HG02623 (cell line): ENCODE results near the gene NAGPA.
"Not testable (repeated sequence)": the region's sequence is repeated elsewhere in the genome, so short reads cannot be mapped to it uniquely, and the experiment has no call there.

Source experiments
- ATAC-seq: cut with Tn5 transposase; IDR thresholded peaks from one replicate; pipeline ENCODE4 v1.9.1; 2021; ENCODE audit warnings: moderate library complexity; ENCODE audit not compliant: unreplicated experiment

Gene NAGPA

GRCh38 chr16:5062790-5063765, 29.3 kb upstream of the NAGPA start:
- ATAC-seq = no peak

DNA sequence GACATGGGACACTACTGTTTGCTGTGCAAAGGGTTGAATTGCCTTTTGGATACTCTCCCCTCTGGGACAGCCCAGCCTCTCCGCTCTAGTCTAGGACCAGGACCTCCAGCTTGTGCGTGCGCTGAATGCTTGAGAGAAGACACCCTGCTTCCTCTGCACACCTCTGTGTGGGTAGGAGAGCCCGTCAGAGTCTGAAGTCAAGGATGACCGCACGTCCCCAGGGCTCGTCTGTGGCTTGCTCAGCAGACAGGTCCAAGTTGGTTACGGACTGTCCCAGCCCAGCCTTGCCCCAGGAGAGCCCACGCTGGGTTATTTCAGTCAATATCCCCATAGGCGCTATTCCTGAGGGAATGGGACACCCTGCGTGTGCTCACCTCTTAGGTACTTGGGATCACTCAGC, 28.3 kb upstream of the NAGPA start:
- ATAC-seq = no peak

- ATAC-seq = no peak
These were observed 26.4 kb upstream of the NAGPA start for GRCh38 chr16:5060073-5060641.

GRCh38 chr16:5059386-5060072, 25.8 kb upstream of the NAGPA start:
- no peak for ATAC-seq

DNA sequence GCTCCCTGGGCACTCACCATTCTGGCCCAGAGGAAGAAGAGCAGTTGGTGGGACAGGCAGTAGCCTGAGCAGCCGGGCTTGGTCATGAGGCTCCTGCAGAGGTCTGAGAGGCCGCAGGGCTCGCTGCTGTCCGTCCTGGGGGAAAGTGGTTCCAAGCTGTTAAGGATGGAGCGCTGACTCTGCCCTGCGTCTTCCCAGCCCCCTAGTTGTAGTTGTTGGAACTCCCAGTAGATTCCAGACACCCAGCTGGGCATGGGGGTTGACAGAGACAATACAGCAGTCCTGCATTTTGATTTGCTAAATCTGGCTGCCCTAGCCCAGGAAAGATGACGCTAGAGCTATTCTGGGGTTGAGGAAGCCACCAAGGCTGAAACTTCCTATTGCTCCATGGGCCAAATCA, 24.7 kb upstream of the NAGPA start:
- ATAC-seq = no peak

- ATAC-seq = no peak
These were observed 22.6 kb upstream of the NAGPA start for GRCh38 chr16:5056352-5056751.

- no peak for ATAC-seq
These were observed 21.4 kb upstream of the NAGPA start for GRCh38 chr16:5054876-5055865.

DNA sequence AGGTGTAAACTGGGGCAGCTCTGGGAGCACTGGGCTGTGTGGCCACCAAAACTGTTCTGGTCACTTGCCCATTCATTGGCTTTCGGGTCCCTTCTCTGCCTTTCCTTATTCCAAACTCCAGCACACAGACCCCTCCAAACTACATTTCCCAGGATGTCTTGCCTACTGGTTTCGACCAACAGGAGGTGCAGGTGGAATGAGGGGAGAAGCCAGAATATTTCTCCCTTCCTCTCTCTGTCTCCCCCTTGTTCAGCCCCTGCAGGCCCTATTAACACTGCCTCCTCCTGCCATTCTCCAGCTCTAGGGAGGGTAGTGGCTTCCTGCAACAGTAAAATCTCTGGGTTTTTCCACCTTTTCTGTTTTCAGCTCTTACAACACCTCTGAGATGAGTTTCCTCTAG, 13.2 kb upstream of the NAGPA start:
- no peak for ATAC-seq

DNA sequence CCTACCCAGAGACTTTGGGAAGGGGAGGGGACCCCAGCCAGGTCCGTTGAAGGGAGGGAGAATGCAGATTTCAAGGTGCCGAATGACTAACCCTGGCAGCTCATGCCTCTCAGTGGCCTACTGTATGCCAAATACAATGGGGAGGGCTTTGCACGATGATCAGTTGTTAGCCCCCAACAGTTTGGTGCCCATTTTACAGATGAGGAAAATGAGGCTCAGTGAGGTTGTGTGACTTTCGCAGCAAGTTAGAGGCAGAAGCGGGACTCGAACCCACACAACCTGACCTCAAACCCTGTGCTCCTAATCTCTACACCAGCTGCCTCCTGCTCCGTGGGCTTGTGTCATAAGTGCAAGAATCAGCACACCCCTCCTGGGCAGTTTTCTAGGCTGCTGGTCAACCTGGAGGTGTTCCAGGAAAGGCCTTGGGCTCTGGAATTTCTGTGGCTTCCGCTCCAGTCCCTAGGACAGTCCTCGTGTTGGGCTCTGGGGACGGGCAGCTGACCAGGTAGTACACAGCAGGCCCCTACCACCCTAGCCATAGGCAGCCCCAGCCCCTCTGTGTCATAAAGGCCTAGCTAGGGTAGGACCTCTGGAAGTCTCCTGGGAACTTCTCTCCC, 11.9 kb upstream of the NAGPA start:
- ATAC-seq = no peak

DNA sequence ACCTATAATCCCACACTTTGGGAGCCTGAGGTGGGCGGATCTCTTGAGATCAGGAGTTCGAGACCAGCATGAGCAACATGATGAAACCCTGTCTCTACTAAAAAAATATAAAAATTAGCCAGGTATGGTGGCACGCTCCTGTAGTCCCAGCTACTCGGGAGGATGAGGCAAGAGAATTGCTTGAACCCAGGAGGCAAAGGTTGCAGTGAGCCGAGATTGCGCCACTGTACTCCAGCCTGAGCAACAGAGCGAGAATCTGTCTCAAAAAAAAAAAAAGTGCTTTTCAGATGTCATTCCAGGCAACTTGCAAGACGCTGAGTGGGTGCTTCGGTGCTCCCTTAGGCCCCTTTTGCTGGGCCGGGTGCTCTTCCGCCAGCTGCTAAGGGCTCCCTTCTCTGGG, 10.8 kb upstream of the NAGPA start:
- ATAC-seq = not testable (repeated sequence)

DNA sequence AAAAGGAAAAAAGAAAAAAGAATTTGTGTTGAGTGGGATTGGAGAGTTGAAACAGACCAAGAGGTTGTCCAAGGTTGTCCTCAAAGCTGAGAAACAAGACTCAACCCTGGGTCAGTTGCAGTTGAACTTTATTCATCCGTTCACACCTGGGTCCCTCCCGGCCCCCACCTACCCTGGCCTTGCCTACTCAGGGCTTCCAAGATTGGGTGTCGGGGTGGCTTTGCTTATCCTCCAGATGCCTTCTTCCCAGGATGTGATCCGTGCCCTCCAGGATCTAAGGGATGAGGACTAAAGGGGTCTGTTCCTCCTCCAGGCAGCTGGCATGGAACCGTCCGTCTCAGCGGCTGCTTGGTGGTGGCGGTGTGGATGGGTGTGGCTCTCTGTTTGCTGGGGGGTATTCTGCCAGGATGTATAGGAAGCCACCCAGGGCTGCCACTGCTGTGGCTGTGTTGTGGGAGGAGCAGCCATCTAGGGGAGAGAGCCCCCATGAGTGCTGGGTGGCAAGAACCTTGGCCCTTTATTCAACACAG, 10.3 kb upstream of the NAGPA start:
- no peak for ATAC-seq

- ATAC-seq = no peak
These were observed 8.9 kb upstream of the NAGPA start for GRCh38 chr16:5042574-5043171.

GRCh38 chr16:5041600-5042133, 7.9 kb upstream of the NAGPA start:
- no peak for ATAC-seq

DNA sequence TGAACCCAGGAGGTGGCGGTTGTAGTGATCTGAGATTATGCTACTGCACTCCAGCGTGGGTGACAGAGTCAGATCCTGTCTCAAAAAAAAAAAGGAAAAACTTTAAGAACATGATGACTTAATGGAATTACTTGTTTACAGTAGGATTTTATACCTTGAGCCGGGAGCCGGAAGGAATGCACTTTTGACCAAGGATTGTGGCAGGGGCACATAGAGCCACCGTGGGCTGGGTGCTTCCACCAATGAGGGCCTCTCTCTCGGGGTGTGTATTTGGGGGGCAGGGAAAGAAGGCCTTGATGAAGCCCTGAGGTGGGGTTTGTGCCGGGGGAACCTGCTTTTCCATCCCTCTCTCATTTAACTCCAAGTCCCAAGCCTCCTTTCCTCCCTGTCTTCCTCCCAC, 6.7 kb upstream of the NAGPA start:
- ATAC-seq = no peak

DNA sequence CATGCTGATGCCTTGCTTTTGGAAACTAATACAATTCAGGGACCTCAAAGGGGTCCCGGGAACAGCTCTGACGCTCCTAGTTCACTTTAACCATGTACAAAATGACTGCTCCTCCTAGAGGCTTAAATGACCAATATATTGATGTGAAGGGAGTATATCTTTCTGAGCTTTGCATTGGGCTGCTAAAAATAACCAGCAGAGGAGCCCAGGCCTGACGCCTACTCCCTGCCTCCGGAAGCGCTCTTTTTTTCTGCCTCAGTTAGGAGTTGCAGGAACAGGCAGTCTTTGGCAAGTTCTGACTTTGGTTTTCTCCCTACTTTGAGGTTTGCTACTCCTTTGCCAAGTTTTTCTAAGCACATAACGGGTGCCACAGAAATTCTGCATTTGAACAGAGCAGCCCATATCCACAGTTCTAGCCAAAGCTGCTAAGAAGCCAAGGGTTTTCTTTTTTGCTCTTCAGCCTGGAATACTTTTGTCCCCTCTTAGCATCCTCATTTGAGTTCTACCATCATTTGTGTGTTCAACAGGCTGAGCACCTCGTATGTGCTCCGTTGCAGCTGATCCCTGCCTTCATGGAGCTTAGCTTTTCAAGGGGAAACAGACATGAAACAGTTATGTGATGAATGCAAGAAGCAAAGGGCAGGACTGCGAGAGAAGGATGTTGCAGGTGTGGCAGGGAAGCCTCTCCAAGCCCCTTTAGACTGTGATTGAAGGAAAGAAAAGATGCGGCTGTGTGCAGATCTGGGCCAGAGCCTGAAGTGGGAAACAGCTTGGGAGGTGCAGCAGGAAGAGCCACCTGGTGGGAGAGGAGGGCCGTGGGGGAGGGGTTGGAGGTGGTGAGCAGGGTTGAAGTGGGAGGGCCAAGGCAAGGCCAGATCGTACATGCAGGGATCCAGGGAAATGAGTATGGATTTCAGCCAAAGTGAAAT, 2.8 kb upstream of the NAGPA start:
- ATAC-seq = no peak

DNA sequence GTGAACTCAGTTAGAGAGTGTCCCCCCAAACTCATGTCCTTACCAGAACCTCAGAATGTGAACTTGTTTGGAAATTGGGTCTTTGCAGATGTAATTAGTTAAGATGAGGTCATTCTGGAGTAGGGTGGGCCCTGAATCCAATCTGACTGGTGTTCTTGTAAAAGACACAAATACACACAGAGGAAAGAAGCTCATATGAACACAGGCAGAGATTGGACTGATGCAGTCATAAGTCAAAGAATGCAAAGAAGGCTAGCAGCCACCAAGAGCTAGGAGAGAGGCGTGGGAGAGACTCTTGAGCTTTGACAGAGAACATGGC, 2.1 kb upstream of the NAGPA start:
- ATAC-seq = no peak

GRCh38 chr16:5034167-5034523, 410 bp upstream of the NAGPA start:
- no peak for ATAC-seq

GRCh38 chr16:5032748-5033167, 977 bp downstream of the NAGPA start:
- no peak for ATAC-seq
